Fibroblast of the conjunctiva (primary cell): ENCODE measurements around the gene RGS17.
A peak's percentile ranks its signal among the peaks of the same experiment; 100 is the strongest.
"Not testable (repeated sequence)": the region's sequence is repeated elsewhere in the genome, so short reads cannot be mapped to it uniquely, and the experiment has no call there.

Experiments used
- DNase-seq: peaks from one replicate; pipeline ENCODE4 v3.0.0-alpha.2; 2010; ENCODE audit warnings: low read depth

Gene RGS17

GRCh38 chr6:152983637-152984512, 147.2 kb downstream of the RGS17 start:
- DNase-seq: peak; percentile 73

GRCh38 chr6:152982904-152983636, 148.0 kb downstream of the RGS17 start, which contains the start of gene FBXO5:
Gene FBXO5, minus strand, starts transcription at chr6:152983041. Its CDS starts 82 bp downstream, at chr6:152982959.
- DNase-seq: peak; percentile 98

GRCh38 chr6:152981989-152982903, 148.8 kb downstream of the RGS17 start:
- DNase-seq: no peak

- DNase-seq: no peak
These were observed 149.9 kb downstream of the RGS17 start for GRCh38 chr6:152981219-152981618.

- no peak for DNase-seq
These were observed 150.4 kb downstream of the RGS17 start for GRCh38 chr6:152980656-152981055.

- no peak for DNase-seq
These were observed 152.0 kb downstream of the RGS17 start for GRCh38 chr6:152979116-152979515.

- DNase-seq: no peak
These were observed 153.0 kb downstream of the RGS17 start for GRCh38 chr6:152978058-152978457.

GRCh38 chr6:152977556-152977955, 153.5 kb downstream of the RGS17 start:
- no peak for DNase-seq

GRCh38 chr6:152976749-152977148, 154.3 kb downstream of the RGS17 start:
- DNase-seq: no peak

- no peak for DNase-seq
These were observed 155.7 kb downstream of the RGS17 start for GRCh38 chr6:152975204-152975915.

GRCh38 chr6:152973916-152974315, 157.2 kb downstream of the RGS17 start:
- DNase-seq: no peak

GRCh38 chr6:152969688-152970418, 161.2 kb downstream of the RGS17 start:
- no peak for DNase-seq

GRCh38 chr6:152966168-152966894, 164.8 kb downstream of the RGS17 start:
- not testable (repeated sequence) for DNase-seq

GRCh38 chr6:152959333-152959732, 171.7 kb downstream of the RGS17 start:
- no peak for DNase-seq

GRCh38 chr6:152957796-152958195, 173.3 kb downstream of the RGS17 start:
- DNase-seq: no peak
